ENCODE measurements around the gene SMYD3.
"Not testable (repeated sequence)": the region's sequence is repeated elsewhere in the genome, so short reads cannot be mapped to it uniquely, and the experiment has no call there.

Gene SMYD3

DNA sequence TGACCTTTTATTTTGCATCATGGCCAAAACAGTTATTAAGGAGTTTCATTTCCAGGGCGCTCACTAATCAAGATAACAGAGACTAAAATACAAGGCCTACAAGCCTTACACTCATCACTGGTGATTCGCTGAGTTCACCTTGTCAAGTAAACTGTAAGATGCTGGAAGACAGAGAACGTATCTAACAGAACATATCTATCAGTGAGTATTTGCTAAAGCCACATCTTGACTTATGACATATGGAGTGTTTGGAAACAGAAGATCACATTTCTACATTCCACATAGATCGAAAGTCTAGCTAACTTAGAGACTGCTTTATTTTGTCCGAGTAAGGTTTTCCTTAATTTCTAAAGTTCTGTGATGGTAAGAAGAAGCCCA lies 506.5 kb downstream of the SMYD3 start:
- DNase-seq = no peak

DNA sequence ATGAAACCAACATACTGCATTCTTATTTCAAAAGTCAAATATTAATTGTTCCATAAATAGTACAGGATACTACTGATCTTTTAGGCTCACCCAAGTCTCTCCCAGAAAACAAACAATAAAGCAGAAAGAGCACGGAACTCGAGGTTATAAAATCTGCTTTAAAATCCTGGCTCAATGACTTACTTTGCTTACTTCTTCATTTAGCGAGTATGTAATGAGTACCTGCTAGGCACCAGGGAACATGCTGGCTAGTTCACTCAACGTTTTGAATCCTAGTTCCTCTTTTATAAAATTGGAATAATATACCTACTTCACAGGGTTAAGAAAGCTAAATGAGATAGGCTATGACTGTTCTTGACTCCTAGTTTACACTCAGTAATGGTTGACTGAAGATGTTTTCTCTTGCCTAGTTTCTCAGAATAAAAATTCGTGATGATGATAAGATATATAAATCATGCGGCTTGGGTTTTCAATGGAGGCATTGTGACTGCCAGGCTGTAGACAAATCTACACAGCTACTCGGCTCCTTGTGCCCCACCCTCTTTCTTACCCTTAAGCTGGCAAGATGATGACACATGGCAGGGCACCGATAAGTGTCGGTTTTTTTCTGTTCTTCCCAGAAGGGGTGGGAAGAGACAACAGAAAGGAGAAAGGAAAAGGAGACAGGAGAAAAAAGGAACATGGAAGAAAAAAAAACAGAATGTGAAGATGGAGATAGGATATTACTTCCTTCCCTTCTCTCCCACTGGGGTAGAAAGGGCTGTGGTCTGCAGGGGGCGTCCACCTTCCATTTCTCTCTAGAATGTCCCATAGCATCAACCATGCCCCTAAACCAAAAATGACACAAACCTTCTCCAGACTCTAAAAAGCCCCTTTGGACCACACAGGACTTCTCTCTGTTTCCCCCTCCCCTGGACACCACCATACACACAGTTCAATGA lies 507.1 kb downstream of the SMYD3 start:
- DNase-seq = no peak

DNA sequence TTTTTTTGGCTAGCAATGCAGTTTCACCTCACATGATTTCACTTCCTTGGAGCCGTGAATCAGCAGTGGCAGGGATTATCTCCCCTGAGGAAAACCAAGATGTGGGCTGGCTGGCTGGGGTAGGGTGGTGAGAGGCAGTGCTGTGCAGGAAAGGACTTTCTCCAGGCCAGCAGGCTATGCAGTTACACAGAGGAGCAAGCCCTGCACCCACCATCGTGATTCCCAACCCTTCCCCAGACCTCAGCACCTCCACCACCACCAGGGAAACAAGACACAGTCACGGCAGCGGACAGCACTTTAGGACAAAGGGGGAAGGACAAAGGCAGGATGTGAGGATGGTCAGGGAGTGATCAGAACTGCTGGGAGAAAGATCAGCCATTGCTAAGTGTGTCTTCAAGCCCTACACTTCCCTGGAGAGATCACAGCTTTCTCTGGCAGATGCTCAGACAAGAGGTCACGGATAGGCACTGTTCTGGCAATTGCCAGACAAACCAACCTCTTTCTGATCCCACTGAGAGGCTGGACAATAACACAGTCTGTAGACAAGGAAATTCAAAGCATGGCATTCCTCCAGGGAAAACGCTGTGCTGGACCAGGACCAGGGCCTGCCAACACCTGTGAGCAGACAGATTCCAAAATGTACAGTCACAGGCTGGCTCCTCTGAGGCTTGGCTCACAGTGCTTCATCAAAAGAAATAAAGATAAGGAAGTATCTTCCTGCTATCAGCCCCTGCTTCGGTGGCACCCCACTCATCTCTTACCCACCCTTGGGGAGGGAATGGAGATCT lies 509.4 kb downstream of the SMYD3 start:
- DNase-seq = no peak

DNA sequence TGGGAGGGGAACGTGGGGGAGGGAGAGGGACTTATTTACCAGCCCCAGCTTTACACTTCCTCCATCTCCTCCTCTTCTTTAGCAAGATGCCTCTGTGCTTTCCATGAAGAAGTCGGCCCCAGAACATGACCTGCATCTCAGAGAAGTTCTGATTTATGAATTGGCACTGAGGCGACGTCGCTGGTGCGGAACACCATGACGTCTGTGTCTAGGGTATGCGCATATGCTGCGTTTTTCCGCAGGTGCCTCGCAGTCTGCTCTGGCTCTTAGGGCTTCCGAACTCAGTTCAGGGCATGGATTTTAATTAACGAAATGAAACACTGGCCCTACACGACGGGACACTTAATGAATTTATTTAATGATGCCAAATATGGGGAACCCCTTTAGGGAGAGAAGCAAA lies 510.3 kb downstream of the SMYD3 start:
- no peak for DNase-seq

DNA sequence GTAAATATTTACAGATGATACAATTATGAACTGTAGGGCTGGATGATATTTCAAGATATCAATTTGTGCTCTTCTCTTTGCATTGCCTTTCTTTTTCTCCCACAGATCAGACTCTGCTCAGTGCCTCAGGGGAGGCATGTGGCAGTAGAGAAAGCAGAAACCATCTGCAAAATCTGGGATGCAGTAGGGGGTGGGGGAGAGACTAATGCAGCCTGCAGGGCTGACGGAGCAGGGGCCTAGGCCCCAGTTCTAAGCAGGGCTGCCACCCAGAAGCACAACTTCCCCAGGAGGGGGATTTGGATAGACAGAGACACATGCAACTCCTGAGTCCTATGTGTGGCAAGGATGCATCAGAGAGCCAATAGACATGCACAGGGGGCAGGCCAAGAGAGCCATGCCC lies 511.6 kb downstream of the SMYD3 start:
- DNase-seq = no peak

DNA sequence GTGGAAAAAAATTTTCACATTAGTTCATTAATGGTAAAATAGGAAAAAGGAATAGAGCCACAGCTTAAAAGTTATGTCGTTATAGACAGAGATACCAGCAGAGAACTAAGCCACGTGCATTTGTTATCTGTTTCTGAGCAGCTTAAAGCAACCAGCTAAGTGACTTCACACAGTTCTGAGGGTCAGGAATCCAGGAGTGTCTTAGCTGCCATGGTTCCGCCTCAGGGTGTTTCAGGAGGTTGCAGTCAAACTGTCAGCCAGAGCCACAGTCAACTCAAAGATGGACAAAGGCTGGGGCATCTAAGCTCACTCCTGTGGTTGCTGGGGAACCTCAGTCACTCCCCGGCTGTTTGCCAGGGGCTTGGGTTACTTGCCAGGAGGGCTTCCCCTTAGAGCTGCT lies 515.8 kb downstream of the SMYD3 start:
- DNase-seq = no peak

DNA sequence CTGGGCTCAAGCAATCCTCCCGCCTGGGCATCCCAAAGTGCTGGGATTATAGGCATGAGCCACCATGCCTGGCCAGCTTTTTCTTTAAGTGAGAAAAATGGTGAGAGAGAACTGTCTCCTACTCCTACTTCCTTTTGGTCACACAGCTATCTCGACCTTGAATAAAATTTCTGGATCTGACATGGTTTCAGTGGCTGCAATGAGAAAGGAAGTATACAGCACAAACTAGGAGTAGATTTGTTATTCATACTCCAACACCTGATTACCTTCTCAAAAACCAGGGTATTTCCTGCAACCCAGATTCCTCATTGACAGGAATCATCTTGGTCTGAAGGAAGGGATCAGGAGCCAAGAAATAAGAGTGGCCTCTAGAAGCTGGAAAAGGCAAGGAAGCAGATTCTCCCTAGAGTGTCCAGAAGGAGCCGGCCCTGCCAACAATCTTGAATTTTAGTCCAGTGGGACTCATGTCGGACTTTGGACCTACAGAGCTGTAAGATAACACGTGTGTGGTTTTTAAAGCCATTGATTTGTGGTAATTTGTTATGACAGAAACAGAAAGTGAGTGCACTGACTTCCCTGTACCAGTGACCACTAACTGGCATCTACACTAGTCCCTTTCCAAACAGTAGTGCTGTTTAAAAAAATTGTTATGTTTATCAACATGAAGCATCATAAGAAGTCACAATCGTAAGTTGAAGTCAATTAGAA lies 516.6 kb downstream of the SMYD3 start:
- no peak for DNase-seq

DNA sequence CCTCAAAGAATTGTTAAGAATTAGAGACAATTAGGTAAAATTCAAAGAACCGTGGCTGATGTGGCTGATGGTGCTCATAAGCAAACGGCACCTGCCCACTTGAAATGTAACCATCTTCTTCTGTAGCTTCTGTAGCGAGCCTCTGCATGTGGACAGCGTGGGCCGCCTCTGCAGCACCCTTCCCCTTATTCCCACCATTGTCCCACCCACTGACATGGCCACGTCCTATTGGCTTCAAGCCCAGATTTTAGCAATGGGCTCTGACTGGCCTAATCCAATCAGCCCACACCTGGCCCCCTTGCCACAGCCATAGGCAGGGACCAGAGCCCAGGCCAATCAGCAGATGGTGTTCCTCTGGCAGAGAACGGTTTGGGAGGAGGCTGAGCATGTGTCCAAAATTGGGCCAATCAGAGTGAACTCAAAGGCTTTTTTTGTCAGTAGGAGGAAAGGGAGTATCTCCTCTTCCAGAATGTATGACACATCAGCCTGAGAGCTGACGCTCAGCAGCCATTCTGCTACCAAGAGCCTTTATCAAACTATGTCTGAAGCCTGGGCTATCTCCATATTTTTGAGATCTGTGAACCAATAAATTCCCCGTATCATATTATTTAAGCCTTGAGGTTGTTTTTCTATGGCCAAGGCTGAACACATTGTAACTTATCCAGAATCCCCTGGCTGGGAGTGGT lies 518.5 kb downstream of the SMYD3 start:
- no peak for DNase-seq

- DNase-seq = no peak
Measured at GRCh38 chr1:245987997-245988392, 519.1 kb downstream of the SMYD3 start.

- DNase-seq = no peak
Measured at GRCh38 chr1:245987577-245987976, 519.5 kb downstream of the SMYD3 start.

DNA sequence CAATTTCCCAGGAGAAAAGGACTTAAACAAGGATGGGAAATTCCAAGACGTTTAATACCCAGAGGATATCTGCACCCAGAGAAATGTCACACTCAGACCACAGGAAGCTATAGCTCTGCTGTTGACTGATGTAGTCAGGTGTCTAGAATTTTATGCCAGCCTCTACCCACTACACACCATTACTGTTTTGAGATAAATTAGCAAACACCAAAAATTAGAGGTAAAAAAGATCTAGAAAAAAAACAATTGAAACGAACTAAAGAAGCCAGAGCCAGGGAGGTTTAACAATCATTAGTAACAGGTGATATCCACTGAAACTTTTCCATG lies 519.9 kb downstream of the SMYD3 start:
- DNase-seq = no peak

GRCh38 chr1:245986404-245987218 lies 520.5 kb downstream of the SMYD3 start:
- DNase-seq = no peak

DNA sequence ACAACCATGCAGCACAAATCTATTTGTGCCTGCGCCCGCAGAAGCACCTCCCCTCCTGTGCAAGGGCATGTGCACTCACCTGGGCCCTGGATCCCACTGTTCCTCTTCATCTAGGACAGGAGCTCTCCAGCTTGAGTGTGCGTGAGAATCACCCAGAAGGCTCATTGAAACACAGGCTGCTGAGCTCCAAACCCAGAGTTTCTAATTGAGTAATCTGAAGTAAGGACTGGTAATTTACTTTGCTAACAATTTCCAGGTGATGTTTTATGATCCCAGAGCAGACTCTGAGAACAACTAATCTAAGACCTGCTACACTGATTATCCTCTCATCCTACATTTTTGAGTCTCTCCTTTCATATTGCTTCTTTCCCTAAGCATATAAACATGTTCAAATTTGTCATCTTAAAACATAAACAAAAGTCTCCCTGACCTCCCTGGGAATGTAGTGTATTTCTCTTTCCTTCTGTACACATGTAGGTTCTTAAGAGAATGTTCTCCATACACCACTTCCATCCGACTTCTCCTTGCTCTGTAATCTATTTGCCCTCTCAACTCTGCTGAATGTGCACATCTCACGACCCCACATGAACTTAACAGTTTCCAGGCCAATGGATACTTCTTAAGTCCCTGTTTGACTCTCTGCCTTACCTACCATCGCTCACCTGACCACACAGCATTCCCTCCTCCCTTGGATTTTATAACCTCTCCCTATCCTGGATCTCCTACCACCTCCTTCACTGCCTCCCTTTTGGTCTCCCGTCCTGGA lies 522.5 kb downstream of the SMYD3 start:
- DNase-seq = no peak

GRCh38 chr1:245983294-245983967 lies 523.6 kb downstream of the SMYD3 start:
- no peak for DNase-seq

DNA sequence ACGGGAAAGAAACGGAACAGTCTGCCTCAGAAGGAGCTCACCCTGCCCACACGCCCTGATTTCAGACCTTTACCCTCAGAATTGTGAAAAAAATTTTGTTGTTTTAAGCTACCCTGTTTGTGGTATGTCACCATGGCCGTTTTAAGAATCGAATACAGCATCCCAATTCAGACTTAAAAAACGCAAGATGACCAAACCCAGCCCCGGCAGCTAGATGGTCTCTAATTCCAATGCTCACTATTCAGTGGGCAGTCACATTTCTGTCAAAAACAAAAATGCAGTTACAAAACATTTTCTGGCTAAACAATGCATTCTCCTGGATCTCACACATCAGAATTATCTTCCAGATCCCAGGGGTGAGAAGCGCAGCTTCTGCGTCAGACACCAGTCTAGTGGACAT lies 527.5 kb downstream of the SMYD3 start:
- DNase-seq = no peak

DNA sequence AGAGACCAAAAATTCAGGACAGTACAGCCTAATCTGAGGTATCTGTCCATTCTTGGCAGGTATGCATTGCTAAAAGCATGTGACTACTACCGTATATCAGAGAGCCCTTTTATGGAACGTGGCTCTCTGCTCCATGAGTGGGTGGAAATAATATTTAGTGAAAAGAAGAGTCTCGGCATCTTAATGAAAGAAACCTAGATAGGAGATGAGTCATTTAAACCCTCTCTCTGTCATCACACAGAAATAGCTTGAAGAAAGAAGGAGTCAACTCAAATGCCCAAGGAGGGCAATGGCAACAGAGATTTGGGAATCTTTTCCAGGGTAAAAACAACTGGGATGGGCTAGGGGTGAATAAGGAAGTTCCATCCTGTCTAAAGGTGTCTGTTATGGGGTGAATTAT lies 528.2 kb downstream of the SMYD3 start:
- no peak for DNase-seq

GRCh38 chr1:245972476-245972875 lies 534.6 kb downstream of the SMYD3 start:
- no peak for DNase-seq

GRCh38 chr1:245971711-245972085 lies 535.4 kb downstream of the SMYD3 start:
- DNase-seq = no peak

DNA sequence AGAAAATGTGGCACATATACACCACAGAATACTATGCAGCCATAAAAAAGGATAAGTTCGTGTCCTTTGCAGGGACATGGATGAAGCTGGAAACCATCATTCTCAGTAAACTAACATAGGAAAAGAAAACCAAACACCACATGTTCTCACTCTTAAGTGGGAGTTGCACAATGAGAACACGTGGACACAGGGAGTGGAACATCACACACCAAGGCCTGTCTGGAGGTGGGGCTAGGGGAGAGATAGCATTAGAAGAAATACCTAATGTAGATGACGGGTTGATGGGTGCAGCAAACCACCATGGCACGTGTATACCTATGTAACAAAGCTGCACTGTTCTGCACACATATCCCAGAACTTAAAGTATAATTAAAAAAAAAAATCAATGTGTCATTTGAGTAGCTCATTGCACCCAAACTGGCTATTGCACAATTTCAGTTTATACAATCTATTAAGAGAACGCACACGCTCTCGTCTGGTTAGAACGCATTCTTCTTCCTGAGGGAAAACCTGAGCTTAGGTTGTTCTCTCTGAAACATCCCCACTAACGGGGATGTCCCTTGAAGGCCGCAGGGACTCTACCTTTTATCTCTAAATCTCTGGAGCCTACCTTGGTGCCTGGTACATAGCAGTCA lies 535.9 kb downstream of the SMYD3 start:
- not testable (repeated sequence) for DNase-seq

- DNase-seq = no peak
Measured at GRCh38 chr1:245969283-245969682, 537.8 kb downstream of the SMYD3 start.
